NCI-H2227 treated with DMSO at 0.1 percent for 48 hours (cell line): Measurements from ENCODE around the gene CXorf66.
"Not testable (repeated sequence)": the region's sequence is repeated elsewhere in the genome, so short reads cannot be mapped to it uniquely, and the experiment has no call there.

Experiments used
- DNase-seq: peaks from one replicate; lab custom pipeline; 2025; lab: John Stamatoyannopoulos, UW

CXorf66 gene

GRCh38 chrX:139965421-139965820 is at the start of gene CXorf66:
Gene CXorf66, minus strand, starts transcription at chrX:139965521. Its CDS starts 25 bp downstream, at chrX:139965496.
- DNase-seq: no peak

- no peak for DNase-seq
Measured at GRCh38 chrX:139982856-139983255, 17.5 kb upstream of the CXorf66 start.

GRCh38 chrX:139974471-139974870 is 9.2 kb upstream of the CXorf66 start:
- DNase-seq: no peak

GRCh38 chrX:139972629-139973624 is 7.6 kb upstream of the CXorf66 start:
- DNase-seq: no peak

GRCh38 chrX:139972113-139972512 is 6.8 kb upstream of the CXorf66 start:
- no peak for DNase-seq

- no peak for DNase-seq
Measured at GRCh38 chrX:139971394-139971749, 6.1 kb upstream of the CXorf66 start.

GRCh38 chrX:139969286-139969685 is 4.0 kb upstream of the CXorf66 start:
- no peak for DNase-seq

GRCh38 chrX:139967750-139968149 is 2.4 kb upstream of the CXorf66 start:
- no peak for DNase-seq

- DNase-seq: no peak
Measured at GRCh38 chrX:139967300-139967699, 2.0 kb upstream of the CXorf66 start.

- not testable (repeated sequence) for DNase-seq
Measured at GRCh38 chrX:139966159-139966558, 838 bp upstream of the CXorf66 start.

- DNase-seq: not testable (repeated sequence)
Measured at GRCh38 chrX:139961091-139961490, 4.2 kb downstream of the CXorf66 start.

- DNase-seq: no peak
Measured at GRCh38 chrX:139949703-139950102, 15.6 kb downstream of the CXorf66 start.

GRCh38 chrX:139945075-139945474 is 20.2 kb downstream of the CXorf66 start:
- DNase-seq: no peak

- DNase-seq: no peak
Measured at GRCh38 chrX:139936259-139936658, 29.1 kb downstream of the CXorf66 start.

- no peak for DNase-seq
Measured at GRCh38 chrX:139933904-139934303, 31.4 kb downstream of the CXorf66 start.

GRCh38 chrX:139932901-139933796 is 32.2 kb downstream of the CXorf66 start, which contains the start of gene ATP11C:
Gene ATP11C, minus strand, starts transcription at chrX:139933053. Its CDS starts 1,011 bp downstream, at chrX:139932042.
- no peak for DNase-seq

GRCh38 chrX:139932073-139932900 is 33.0 kb downstream of the CXorf66 start:
- DNase-seq: no peak

GRCh38 chrX:139931646-139932072 is 33.7 kb downstream of the CXorf66 start:
- no peak for DNase-seq

- DNase-seq: no peak
Measured at GRCh38 chrX:139930916-139931645, 34.2 kb downstream of the CXorf66 start.

GRCh38 chrX:139930401-139930800 is 34.9 kb downstream of the CXorf66 start:
- DNase-seq: no peak

- no peak for DNase-seq
Measured at GRCh38 chrX:139929876-139930275, 35.4 kb downstream of the CXorf66 start.
